Ovary (tissue), 9 donors: ENCODE measurements around the gene ARHGEF9. TPM values are rescaled to one million over a fixed set of nuclear protein-coding genes. Genes with fewer than 3 reads are reported as not detected.

Experiments
- DNase-seq, 5 donors: peaks; one replicate each; pipeline ENCODE4 v3.0.0-alpha.2; 2019 to 2020
- H3K27ac ChIP-seq, 2 donors: fragments of 200-600 bp; one replicate each; pipeline versions ENCODE4 v1.5.1 to v1.8.0; 2019 to 2022
- H3K27me3 ChIP-seq: fragments of 200-600 bp; one replicate; pipeline ENCODE4 v1.8.0; 2022
- H3K36me3 ChIP-seq: fragments of 200-600 bp; sonication (generic); one replicate; pipeline ENCODE4 v1.5.1; 2019
- H3K4me1 ChIP-seq: one replicate; pipeline ENCODE4 v1.8.1; 2013; ENCODE audit warnings: mild to moderate bottlenecking, moderate library complexity; ENCODE audit not compliant: insufficient read depth
- H3K4me3 ChIP-seq: fragments of 200-600 bp; sonication (generic); one replicate; pipeline ENCODE4 v1.5.1; 2017
- H3K9me3 ChIP-seq, 2 donors: fragments of 200-600 bp in 1 of 2; sonication (generic) in 1 of 2; one replicate each; pipeline versions ENCODE4 v1.5.1 to v1.8.1; 2013 to 2019; ENCODE audit warnings: mild to moderate bottlenecking in 1 of 2, moderate library complexity in 1 of 2
- CTCF ChIP-seq, 3 donors: fragments of 450-650 bp in 2 of 3; fragments of 200-600 bp in 1 of 3; IDR thresholded peaks; one replicate each; pipeline versions ENCODE4 v1.5.1 to v1.8.0; 2016 to 2022; ENCODE audit warnings: antibody characterized with exemption in 3 of 3, mild to moderate bottlenecking in 1 of 3
- EP300 ChIP-seq: sonication (generic); formaldehyde crosslinking; IDR thresholded peaks from one replicate; pipeline ENCODE4 v1.6.1; 2017; ENCODE audit warnings: antibody characterized with exemption
- POLR2A ChIP-seq: fragments of 450-650 bp; IDR thresholded peaks from one replicate; pipeline ENCODE4 v1.6.1; 2017; ENCODE audit warnings: antibody characterized with exemption, mild to moderate bottlenecking, moderate library complexity
- WGBS, 3 donors: extraction: QIAGEN DNeasy Blood & Tissue Kit in 1 of 3; methylation state at CpG; one replicate each; pipeline versions ENCODE4 v1.1.5 to v1.1.7; 2013 to 2017; 5-methylcytosine and 5-hydroxymethylcytosine counted together
- intact Hi-C, 4 donors: fragments of 100-400 bp; cut with DNase I; formaldehyde crosslinking; loops; one replicate each; pipeline versions ENCODE4 v1.11.0 to v1.15.1; 2022 to 2023
- polyA plus RNA-seq, 2 donors: library from polyadenylated mRNA; stranded (reverse); fragments of 200-250 nt in 1 of 2; fragments of 350-450 nt in 1 of 2; fragmentation: Illumina TruSeq in 1 of 2; extraction: RNeasy Lipid Tissue Mini Kit (QIAGEN cat#74804) in 1 of 2; gene quantifications; one replicate each; pipeline ENCODE4 v1.2.3, GENCODE V29; 2013 to 2014
- total RNA-seq, 7 donors: library from RNA; depleted of rRNA in 2 of 7; stranded (reverse); fragments of >200 nt in 2 of 7; fragmentation: NEBNext Ultra II Directional in 3 of 7; extraction: Animal tissue kit (Norgen Biotek cat#: 25700) in 3 of 7; gene quantifications; one replicate each; pipeline versions ENCODE4 v1.1.0 to v1.2.4, GENCODE V29; 2016 to 2023
- donor health status: DM: no; HTN: no; CAD: no; lungs with moderate emphysema.
- donor health status: DM: no; HTN: no; CAD: no.
- donor health status: Bipolar disorder and iron deficiency.
- donor health status: DM: yes; HTN: yes; CAD: no.
- donor health status: DM: no; HTN: no; CAD: no.
- donor health status: DM: yes; HTN: yes; CAD: no.

The ARHGEF9 gene
- total and polyA plus RNA-seq, 9 donors: 13.4 to 32.2 (median 24.1) TPM

- Histone ChIP-seq H3K27me3 (no peaks in the 10 kb centered on the region), H3K4me1 (peaks cover 4% of the 10 kb centered on the region), H3K4me3 (no peak overlapping the region), H3K9me3 (no peaks in the 10 kb centered on the region), H3K36me3 (no peaks in the 10 kb centered on the region), H3K27ac (no peak overlapping the region)
- DNase-seq: no peak
- WGBS, 3 donors: 54 to 77% (median 56%) methylated on average over 1 of the region's 1 CpG
- TF ChIP-seq EP300 (no peak), POLR2A (no peak), CTCF (IDR thresholded peaks at IDR 0.05) (no peak)
- intact Hi-C loops: no loop called here
Measured at GRCh38 chrX:63738696-63739095, 46.3 kb downstream of the ARHGEF9 start.

GRCh38 chrX:63737131-63737921, 47.7 kb downstream of the ARHGEF9 start:
- no peak overlapping the region for H3K4me3 ChIP-seq

GRCh38 chrX:63735882-63736281, 49.1 kb downstream of the ARHGEF9 start:
- intact Hi-C loops: no loop called here
- Histone ChIP-seq H3K27me3 (no peaks in the 10 kb centered on the region), H3K9me3 (no peaks in the 10 kb centered on the region), H3K27ac (no peak overlapping the region), H3K4me1 (peaks cover 4% of the 10 kb centered on the region), H3K4me3 (no peak overlapping the region), H3K36me3 (no peaks in the 10 kb centered on the region)
- no peak for DNase-seq
- whole genome bisulfite sequencing, 3 donors: 19 to 30% (median 26%) methylated on average over 1 of the region's 1 CpG
- TF ChIP-seq EP300: no peak
- no peak for TF ChIP-seq POLR2A
- TF ChIP-seq CTCF (IDR thresholded peaks at IDR 0.05): no peak

More at GRCh38 chrX:63737131-63737921, 47.7 kb downstream of the ARHGEF9 start:
- intact Hi-C loops: no loop called here
- WGBS, 3 donors: 55 to 71% (median 63%) methylated on average over 3 of the region's 3 CpGs
- H3K27ac ChIP-seq: no peak overlapping the region
- H3K9me3 ChIP-seq: no peaks in the 10 kb centered on the region
- no peak for DNase-seq
- no peaks in the 10 kb centered on the region for H3K27me3 ChIP-seq
- TF ChIP-seq CTCF (IDR thresholded peaks at IDR 0.05): no peak
- no peak for TF ChIP-seq EP300
- TF ChIP-seq POLR2A: no peak
- H3K36me3 ChIP-seq: no peaks in the 10 kb centered on the region
- peaks cover 4% of the 10 kb centered on the region for H3K4me1 ChIP-seq

GRCh38 chrX:63720293-63720692, 64.7 kb downstream of the ARHGEF9 start:
- WGBS, 3 donors: 61 to 72% (median 64%) methylated on average over 1 of the region's 1 CpG
- no peak overlapping the region for H3K27ac ChIP-seq
- no peaks in the 10 kb centered on the region for H3K36me3 ChIP-seq
- H3K4me1 ChIP-seq: no peaks in the 10 kb centered on the region
- intact Hi-C loops: no loop called here
- H3K27me3 ChIP-seq: no peaks in the 10 kb centered on the region
- DNase-seq: no peak
- no peak overlapping the region for H3K4me3 ChIP-seq
- TF ChIP-seq EP300: no peak
- no peak for TF ChIP-seq CTCF (IDR thresholded peaks at IDR 0.05)
- TF ChIP-seq POLR2A: no peak
- no peaks in the 10 kb centered on the region for H3K9me3 ChIP-seq
